Measurements from ENCODE around the gene HAS3. TPM values are rescaled to one million over a fixed set of nuclear protein-coding genes. Genes with fewer than 3 reads are reported as not detected.
A peak's percentile ranks its signal among the peaks of the same experiment; 100 is the strongest.
"Not testable (repeated sequence)": the region's sequence is repeated elsewhere in the genome, so short reads cannot be mapped to it uniquely, and the experiment has no call there.

Gene HAS3
- total RNA-seq, 1 donor from 2014 or later: 3.7 TPM

- no peak for TF ChIP-seq CTCF (conservative IDR thresholded peaks at IDR 0.05)
- H3K9me3 Mint-ChIP-seq: no peaks in the 10 kb centered on the region
- peak overlapping the region; percentile 61 for H3K27ac Mint-ChIP-seq
- H3K4me1 Mint-ChIP-seq (ENCODE audit: unreplicated experiment): peaks cover 29% of the 10 kb centered on the region
- peak overlapping the region; percentile 92 for H3K4me3 Mint-ChIP-seq
- peaks cover 8% of the 10 kb centered on the region for H3K36me3 Mint-ChIP-seq
- no peak for DNase-seq (ENCODE audit: extremely low spot score, unreplicated experiment)
- no peaks in the 10 kb centered on the region for H3K27me3 Mint-ChIP-seq
Measured at GRCh38 chr16:69133373-69133954, 28.0 kb downstream of the HAS3 start.

- no peaks in the 10 kb centered on the region for H3K27me3 Mint-ChIP-seq
- H3K27ac Mint-ChIP-seq: no peak overlapping the region
- DNase-seq (ENCODE audit: extremely low spot score, unreplicated experiment): no peak
- TF ChIP-seq CTCF (conservative IDR thresholded peaks at IDR 0.05): no peak
- peaks cover 7% of the 10 kb centered on the region for H3K4me1 Mint-ChIP-seq (ENCODE audit: unreplicated experiment)
- no peaks in the 10 kb centered on the region for H3K9me3 Mint-ChIP-seq
- no peak overlapping the region for H3K4me3 Mint-ChIP-seq
- H3K36me3 Mint-ChIP-seq: peaks cover 25% of the 10 kb centered on the region
Measured at GRCh38 chr16:69138608-69139007, 33.2 kb downstream of the HAS3 start.

- not testable (repeated sequence) for H3K4me3 Mint-ChIP-seq; H3K27ac Mint-ChIP-seq; DNase-seq (ENCODE audit: extremely low spot score, unreplicated experiment)
Measured at GRCh38 chr16:69139464-69139863, 34.0 kb downstream of the HAS3 start.

GRCh38 chr16:69141014-69141413 is 35.6 kb downstream of the HAS3 start:
- TF ChIP-seq CTCF (conservative IDR thresholded peaks at IDR 0.05): no peak
- H3K36me3 Mint-ChIP-seq: peaks cover 30% of the 10 kb centered on the region
- H3K9me3 Mint-ChIP-seq: no peaks in the 10 kb centered on the region
- no peak overlapping the region for H3K4me3 Mint-ChIP-seq
- H3K27me3 Mint-ChIP-seq: no peaks in the 10 kb centered on the region
- no peaks in the 10 kb centered on the region for H3K4me1 Mint-ChIP-seq (ENCODE audit: unreplicated experiment)
- H3K27ac Mint-ChIP-seq: no peak overlapping the region
- no peak for DNase-seq (ENCODE audit: extremely low spot score, unreplicated experiment)

More at GRCh38 chr16:69139464-69139863, 34.0 kb downstream of the HAS3 start:
- not testable (repeated sequence) for H3K4me1 Mint-ChIP-seq (ENCODE audit: unreplicated experiment); H3K9me3 Mint-ChIP-seq; H3K27me3 Mint-ChIP-seq
- peaks cover 28% of the 10 kb centered on the region for H3K36me3 Mint-ChIP-seq

GRCh38 chr16:69141936-69142335 is 36.5 kb downstream of the HAS3 start:
- H3K4me3 Mint-ChIP-seq: no peak overlapping the region
- H3K4me1 Mint-ChIP-seq (ENCODE audit: unreplicated experiment): no peaks in the 10 kb centered on the region
- TF ChIP-seq CTCF (conservative IDR thresholded peaks at IDR 0.05): no peak
- H3K27ac Mint-ChIP-seq: no peak overlapping the region
- no peaks in the 10 kb centered on the region for H3K9me3 Mint-ChIP-seq
- no peak for DNase-seq (ENCODE audit: extremely low spot score, unreplicated experiment)
- H3K27me3 Mint-ChIP-seq: no peaks in the 10 kb centered on the region
- H3K36me3 Mint-ChIP-seq: peaks cover 34% of the 10 kb centered on the region

- no peaks in the 10 kb centered on the region for H3K27me3 Mint-ChIP-seq
- no peak overlapping the region for H3K4me3 Mint-ChIP-seq
- no peak overlapping the region for H3K27ac Mint-ChIP-seq
- no peaks in the 10 kb centered on the region for H3K9me3 Mint-ChIP-seq
- H3K36me3 Mint-ChIP-seq: peaks cover 35% of the 10 kb centered on the region
- no peaks in the 10 kb centered on the region for H3K4me1 Mint-ChIP-seq (ENCODE audit: unreplicated experiment)
- DNase-seq (ENCODE audit: extremely low spot score, unreplicated experiment): no peak
- peak; percentile 50 for TF ChIP-seq CTCF (conservative IDR thresholded peaks at IDR 0.05)
Measured at GRCh38 chr16:69143116-69143515, 37.7 kb downstream of the HAS3 start.
